Stimulated activated CD4-positive, alpha-beta T cell treated with anti-CD3 and anti-CD28 coated beads, Interleukin-15, amount 100 ng/mL, for 48 hours (primary cell): ENCODE measurements around the gene SLC37A1.

Experiments used
- DNase-seq, 2 donors: peaks; one replicate each; pipeline ENCODE4 v3.0.0-alpha.2; 2020; ENCODE audit warnings: low read depth in 2 of 2

SLC37A1 gene

DNA sequence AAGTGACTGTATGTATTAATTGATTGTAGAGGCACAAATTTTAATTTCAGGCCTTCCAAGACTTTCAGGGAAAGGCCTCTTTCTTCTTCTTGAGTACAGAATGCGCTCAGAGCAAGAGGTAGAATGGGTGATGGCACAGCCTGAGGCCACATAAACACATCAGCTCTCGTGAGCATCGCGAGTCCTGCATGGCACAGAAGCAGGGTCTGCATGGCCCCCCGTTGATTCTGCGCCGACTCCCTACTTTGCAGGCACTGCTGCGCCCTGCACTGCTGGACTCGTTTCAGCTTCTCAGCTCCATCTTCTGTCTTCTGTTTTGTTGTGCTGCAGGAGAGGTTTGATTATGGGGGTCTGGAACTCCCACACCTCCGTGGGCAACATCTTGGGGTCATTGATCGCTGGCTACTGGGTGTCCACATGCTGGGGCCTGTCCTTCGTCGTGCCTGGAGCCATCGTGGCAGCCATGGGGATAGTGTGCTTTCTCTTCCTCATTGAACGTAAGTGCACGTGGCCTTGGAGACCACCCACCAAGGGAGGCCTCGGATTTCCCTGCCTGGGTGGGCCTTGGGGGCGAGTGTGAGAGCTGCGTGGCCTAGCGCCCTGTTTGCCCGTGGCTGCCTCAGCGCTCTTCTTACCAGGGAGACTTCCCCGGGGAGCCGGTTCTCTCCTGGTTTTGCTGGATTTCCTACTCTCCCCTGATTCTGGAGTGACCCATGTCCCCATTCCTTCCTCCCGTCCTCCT is 29.6 kb downstream of the SLC37A1 start:
- DNase-seq, result no peak

DNA sequence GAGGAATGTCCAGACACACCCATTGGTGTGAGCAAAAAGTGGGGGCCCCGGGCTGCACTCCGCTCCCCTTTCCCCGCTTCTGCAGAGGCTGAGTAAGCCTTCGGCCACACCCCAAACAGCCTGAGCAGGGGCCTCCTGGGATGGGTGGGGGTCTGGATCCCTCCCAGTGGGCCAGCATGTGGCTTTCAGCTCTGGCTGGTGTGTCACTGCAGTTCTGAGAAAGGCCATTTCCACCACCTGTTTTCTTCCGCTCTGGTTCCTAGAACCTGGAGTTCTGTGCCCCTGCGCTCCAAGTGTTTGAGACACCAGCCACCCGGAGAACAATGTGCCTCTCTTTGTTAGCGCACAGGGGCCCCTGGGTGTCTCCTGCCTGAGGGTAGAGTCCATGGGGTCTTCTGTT is 30.9 kb downstream of the SLC37A1 start:
- DNase-seq, result no peak

DNA sequence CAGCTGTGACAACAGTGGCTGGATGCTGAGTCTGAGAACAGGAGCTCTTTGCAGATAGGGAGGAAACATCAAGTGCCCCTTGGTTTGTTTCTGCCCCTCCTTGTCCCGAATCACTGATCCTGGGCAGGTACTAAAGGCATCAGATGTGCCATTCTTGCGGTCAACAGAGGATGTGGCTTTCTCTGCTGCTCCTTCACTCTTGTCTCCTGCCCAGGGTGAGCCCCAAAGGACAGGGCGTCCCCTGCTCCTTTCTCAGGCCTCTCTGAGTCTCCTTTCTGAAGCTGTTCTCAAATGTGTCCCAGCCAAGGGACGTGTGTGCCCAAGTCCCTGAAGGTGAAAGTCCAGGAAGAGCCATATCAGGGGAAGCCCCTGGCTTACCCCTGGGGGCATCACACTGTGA is 31.7 kb downstream of the SLC37A1 start:
- DNase-seq, result no peak

DNA sequence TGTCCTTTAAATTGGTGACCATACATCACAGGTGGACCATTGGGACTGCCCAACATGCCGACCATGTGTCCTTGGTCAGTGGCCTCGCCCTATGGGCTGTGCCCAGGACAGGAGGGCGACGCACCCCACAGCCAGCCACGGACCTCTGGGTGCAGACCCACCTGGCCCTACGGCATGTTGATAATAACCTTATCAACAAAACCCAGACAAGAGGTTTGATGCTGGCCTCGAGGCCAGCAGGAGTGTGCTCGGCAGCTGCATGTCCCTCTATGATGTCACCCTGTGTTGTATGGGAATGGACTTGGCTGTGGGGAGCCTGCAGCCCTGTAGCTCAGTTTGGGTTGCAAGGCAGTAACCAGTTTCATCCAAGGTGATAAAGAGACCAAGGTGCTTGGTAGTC is 32.1 kb downstream of the SLC37A1 start:
- no peak for DNase-seq

DNA sequence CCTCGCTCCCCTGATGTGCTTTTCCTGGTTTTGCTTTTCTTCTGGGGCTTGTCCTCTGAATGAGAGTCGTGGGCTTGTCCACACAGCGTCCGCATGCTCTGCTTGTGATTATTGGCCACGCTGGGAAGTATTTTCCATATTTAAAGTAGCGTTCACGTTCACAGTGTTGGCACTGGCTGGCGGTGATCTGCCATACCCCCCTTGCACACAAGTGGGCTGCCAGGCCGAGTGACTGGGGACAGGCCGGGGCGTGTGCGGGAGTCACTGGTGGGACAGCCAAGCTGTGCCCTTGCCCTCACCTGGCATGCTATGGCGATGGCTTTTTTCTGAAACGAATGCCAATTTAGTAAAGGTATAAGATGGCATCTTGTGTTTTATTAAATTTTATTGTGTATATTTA is 32.8 kb downstream of the SLC37A1 start:
- no peak for DNase-seq

DNA sequence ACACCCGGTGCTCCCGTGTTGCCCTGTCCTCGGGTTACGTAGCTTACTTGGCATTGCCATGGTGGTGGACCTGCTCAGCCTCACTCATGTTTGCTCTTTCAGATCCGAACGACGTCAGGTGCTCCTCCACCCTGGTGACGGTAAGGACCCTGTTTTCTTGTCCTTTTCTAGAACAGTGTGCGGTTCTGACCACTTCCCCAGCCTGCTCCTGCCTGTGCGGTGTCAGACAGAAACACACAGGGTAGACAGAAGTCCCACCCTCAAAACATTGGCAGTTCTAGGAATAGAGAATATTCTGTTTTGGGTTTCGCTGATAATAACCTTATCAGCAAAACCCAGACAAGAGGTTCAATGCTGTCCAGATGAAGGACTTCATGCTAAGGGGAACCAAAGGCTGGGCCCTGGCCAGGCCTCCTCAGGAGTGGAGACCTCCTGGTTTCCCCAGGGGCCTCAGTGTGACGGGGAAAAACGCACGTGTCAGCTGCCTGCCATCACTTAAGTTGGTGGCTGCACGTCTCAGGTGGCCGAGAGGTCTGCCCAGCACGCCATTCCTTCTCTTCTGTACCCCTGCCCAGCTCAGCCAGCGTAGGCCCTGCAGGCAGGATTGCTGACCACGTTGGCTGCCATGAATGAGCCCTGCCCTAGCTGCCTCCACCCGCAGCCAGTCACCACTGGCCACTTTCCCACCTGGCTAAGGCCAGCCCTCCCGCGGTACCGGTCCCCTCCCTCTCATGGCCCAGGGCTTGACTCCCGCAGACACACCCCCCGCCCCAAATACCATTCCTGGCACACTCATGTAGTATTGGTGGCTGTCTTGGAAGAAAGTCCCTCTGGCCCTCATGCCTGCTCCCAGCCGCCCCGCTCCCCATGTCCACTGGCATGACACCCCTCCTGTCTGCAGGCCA is 33.6 kb downstream of the SLC37A1 start:
- no peak for DNase-seq

DNA sequence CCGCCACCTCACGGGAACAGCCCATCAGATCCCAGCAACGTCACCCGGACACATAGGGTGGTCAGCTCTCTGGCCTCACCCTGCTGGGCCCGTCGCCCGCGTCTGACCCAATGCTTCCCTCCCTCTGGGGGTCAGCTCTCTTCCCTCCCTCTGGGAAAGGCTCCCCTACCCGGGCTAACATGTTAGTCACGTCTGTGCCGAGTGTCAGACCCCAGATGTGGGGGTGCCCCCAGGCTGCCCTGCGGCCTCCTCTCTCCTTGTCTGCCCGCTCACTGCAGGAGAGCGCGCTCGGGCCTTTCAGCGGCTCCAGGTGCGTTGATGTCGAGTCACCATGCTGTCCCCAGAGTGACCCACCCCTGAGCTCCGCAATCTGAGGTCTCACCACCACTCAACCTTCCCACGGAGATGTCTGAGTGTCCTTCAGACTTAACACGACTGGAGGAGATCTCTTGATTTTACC is 34.3 kb downstream of the SLC37A1 start:
- no peak for DNase-seq

DNA sequence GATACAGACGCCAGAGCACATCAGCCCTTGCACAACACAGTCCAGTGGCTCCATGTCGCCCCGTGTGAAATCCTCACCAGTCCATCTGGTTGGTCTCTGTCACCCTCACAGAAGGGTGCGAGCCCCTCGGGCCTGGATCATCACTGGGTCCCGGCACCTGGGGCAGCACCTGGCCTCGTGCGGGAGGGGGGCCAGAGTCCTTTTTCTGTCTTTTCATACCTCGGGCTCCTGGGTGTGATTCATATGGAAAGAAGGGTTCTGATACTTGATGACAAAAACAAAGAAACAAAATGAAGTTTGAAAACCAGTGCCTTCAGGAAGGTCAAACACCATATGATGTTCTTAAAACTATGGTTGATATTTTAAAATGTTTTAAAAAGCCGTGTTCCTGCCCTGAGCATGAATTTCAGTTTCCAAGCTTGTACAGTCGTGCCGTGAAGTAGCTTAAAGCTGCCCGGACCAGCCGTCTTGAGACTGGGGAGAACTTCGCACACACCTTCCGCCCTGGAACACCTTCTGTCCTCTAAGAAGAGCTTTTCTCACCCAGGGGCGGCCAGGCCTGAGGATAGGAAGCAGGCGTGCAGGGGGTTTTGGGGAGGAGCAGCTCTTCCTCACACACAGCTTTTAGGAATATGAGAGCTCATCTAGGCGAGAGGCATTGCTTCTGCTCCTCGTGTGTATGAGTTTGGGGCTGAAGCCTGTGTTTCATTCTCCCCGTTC is 35.2 kb downstream of the SLC37A1 start:
- DNase-seq, result no peak

DNA sequence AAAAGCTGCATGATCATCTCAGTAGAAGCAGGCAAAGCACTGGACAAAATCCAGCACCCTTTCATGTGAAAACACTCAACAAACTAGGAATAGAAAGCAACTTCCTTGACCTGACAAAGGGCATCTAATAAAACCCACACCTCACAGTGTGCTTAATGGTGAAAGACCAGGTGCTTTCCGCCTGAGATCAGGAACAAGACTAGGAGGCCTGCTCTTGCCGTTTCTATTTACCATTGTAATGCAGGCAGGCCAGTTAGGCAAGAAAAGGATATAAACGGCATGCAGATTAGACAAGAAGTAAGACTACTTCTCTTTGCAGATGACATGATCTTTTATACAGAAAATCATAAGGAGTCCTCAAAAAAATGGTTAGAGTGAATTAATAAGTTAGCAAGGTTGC is 37.2 kb downstream of the SLC37A1 start:
- DNase-seq, result no peak

DNA sequence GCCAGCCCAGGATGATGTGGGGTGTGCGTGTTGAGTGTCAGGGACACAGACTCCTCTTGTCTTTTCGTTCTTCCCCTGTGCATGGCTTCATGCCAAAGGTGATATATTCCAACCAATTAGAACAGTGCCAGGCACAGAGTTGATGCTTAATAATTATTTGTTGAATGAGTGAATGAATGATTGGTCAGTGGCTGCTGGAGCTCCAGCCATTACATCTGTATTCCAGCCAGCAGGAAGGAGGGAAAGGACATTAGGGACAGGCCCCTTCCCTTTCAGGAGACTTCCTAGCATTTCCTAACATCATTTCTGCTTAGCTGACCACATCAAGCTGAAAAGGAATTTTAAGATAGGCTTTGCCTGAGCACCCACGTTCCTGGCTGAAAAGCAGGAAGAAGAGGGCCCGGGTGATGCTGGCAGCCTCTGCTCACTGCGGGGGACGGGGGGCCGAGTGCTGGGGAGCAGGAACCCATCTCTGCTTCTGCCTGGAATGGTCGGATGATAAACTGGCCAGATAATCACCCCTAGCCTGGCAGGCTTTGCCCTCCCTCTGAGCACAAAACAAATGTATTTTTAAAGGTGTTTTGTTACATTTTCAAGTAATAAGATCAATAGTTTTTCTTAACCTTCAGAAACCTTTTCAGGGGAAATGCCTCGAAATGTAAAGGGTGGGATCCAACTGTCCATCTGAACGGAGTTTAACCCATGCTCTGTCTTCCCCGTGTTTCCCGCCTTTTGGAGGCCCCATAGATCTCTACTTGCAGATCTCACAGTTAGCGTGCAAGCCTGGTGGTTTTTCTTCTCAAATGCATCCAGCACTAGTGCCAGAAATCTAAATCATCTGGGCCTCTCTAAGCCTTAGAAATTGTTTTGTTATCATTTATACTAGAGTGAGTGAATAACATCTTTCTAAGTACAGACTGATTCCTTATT is 39.0 kb downstream of the SLC37A1 start:
- no peak for DNase-seq

DNA sequence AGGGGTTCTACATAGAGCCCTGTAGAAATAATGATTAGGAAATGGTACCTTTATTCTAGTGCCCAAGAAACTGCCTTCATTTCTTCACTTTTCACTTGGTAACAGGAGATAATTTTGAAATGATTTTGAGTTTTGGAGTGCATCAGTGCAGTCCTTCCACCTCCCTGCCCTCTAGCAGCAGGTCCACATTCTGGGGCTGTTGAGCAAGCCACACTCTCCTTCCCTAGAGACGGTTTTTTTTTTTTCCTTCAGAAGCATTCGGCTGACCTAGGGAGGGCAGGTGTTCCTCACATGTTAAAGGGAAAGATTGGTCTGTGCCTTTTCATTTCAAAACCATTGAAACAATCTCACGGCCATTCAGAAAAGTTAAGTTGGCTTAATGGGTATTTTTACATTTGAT is 39.8 kb downstream of the SLC37A1 start:
- no peak for DNase-seq

DNA sequence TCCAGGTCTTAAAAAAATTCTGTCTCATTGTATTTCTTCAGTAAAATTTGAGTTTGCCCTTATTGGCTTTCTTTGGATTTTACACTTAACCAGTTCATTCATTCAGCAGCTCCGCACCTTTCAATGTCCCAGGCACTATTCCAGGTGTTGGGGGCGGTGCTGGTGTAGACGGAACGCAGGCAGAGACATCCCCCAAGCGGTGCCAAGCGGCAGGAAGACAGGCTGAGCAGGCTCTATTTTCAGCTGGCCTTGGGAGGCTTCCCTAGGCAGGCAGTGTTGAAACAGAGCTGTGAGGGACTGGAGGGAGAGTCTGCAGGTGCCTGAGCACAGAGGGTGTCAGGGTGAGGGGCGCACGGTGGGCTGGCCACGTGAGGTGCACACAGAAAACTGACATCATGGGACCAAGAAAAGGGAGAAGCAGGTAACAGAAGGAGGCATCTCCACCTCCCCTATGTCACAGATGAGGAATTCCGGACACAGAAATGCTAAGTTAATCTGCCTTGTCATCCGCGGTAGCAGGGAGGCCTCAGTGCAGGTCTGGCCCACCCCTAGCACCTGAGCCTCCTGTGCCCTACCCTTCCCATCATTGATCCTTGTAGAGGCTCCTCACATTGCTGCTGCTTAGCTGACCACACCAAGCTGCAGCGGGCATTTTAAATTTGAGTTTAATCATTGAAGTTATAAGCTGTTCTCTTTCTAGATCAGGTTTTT is 40.8 kb downstream of the SLC37A1 start:
- no peak for DNase-seq

DNA sequence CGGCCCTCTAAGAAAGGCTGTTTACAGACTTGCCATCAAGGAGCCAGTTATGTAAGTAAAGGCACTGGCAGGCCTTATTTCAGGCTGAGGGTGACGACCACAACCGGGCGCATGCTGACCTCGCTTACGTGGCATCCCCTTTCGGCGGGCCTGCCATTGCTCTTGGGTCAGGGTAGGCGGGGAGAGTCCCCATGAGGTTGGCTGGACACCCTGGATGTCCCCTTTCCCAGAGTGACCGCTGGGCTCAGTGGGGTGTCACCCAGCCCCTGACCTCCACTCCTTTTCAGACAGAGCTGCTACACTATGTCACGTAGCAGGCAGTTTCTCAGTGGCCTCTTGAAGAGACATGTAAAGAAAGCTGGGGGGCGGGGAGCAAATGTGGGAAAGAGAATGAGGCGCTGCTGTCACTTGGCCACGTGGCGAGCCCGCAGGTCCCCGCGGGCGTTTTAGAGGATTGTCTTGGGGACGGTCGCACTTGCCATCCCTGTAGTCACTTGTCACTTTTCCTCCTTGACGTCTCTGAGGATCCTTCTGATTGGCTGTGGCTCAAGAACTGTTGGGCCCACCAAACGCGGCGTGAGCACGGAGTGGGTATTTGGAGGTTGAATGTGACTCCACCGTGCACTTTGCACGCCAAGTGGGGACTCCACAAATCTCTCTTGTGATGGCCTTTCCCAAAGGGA is 42.2 kb downstream of the SLC37A1 start:
- no peak for DNase-seq

DNA sequence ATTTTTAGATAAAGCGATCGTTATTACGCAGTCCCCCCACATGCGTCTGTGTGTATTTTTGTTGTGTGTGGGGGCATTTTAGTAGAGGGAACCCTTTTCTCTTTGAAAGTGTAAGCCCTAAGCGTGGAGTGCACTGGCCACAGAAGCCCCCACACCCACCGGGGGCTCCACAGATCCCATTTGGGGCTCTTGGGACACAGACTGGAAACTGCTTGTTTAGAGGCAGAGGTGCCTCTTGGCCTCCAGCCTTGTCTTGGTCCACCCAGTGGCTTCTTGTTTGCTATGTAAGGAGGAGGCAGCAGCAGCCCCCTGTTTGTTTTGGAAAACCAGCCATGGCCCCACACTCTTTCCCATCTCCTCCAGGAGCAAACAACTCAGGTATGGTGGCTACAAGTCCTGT is 42.8 kb downstream of the SLC37A1 start:
- DNase-seq, result no peak

DNA sequence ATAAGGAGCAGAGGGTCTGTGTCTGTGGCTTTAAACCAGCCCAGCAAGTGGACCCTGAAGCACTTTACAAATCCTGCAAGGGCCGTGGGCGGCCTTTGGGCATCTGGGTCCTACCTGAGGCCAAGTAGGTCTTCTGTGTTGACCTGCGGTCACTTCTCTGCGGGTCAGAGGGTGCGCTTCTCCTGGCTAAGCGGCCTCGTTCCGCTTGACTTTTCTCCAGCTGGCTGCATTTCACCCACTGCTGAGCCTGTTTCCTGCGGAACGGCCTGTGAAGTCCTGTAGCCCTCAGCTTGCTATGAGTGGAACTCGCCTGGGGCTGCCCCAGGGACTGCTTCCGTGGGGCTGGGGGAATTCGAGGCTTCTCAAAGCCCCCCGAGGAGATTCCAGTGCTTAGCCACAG is 43.3 kb downstream of the SLC37A1 start:
- DNase-seq, result no peak

DNA sequence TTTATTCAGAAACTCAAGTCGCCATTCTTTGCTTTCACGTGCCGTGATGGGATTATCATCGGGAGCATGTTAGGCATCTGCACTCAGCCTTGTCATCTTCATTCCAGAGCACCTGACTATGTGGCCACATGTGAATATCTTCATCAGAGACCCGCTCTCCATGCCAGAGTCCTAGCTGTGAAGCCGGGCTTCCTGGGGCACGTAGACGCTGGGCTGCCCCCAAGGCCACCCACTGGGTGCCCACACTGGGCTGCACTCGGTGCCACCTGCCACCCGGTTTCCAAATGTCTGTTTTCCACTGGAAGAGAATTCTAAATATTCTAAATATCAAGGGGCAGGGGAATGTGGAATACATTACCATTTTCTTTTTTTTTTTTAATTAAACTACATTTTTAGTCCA is 43.8 kb downstream of the SLC37A1 start:
- no peak for DNase-seq

DNA sequence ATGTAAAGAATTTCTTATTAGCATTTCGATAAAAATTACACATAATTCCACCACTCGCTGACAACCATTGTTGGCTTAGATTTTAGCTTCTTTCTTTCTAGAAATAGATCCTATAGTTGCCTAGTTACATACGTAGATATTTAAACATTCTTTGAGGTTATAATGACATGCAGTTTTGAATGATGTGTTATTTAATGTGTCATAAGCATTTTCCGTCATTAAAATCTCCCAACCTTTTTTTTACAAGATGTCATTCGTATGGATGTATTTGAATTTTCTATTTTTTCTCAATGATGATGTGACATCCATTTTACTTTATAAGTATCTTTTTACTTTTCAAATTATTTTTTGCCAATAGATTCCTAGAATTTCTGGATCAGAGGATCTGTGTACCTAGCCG is 44.7 kb downstream of the SLC37A1 start:
- no peak for DNase-seq

DNA sequence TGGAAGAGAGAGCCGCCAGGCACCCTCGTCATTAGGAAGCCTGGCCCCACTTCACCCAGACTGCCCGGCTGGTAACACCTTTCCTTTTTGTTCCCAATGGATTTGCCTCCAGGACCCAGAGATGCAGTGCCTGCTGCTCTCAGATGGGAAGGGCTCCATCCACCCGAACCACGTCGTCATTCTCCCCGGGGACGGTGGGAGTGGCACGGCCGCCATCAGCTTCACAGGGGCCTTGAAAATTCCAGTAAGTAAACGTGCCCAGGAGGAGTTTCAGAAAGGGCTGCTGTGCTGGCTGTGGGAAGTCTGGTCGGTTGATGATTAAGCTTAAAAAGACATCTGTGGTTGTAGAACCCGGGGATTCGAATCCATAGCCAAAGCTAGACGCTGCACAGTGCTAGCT is 45.2 kb downstream of the SLC37A1 start:
- no peak for DNase-seq

DNA sequence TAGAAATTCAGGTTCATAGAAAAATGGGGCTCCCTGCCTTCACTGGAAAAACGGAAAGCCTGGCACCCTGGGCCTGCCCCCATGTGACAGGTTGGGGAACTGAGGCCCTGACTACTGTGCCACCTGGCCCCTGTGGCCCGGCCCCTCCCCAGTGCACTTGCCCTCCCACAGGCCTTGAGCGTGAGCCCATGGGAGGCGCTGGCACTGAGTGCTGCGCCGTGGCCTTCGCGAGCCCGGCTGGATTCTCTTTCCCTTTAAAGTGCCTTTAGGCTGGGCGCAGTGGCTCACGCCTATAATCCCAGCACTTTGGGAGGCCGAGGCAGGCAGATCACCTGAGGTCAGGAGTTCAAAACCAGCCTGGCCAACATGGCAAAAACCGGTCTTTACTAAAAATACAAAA is 45.7 kb downstream of the SLC37A1 start:
- DNase-seq, result no peak

DNA sequence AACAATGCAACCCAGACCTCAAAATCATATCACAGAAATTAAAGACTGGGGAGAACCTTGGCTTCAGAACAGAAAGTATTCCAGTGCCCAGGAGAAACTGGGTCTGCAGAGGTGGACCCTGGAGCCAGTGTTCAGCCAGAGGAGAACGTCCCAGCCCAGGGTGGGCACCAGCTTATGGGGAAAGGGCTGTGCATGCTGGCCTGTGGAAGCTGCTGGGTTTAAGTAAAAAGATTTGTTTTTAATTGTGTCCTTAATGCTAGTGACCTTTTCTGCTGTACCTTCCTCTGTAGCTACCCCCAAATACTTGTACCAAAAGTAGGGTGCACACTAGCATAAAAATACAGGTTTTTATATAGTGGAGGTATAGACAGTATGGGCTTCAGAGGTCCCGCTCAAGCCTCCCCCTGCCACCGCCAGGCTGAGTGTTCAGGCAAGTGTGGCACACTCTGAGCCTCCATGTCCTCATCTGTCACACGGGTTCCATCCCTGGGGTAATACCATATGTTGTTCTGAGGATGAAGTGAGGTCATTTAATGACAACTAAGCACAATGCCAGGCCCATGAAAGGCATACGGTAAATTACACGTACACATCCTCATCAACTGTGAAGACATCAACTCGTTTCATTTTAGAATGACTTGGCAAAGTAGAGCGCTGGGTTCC is 47.0 kb downstream of the SLC37A1 start:
- no peak for DNase-seq
